HG03558 (cell line): ENCODE measurements around the gene UGT1A1.
"Not testable (repeated sequence)": the region's sequence is repeated elsewhere in the genome, so short reads cannot be mapped to it uniquely, and the experiment has no call there.

ENCODE experiments used
- ATAC-seq: cut with Tn5 transposase; IDR thresholded peaks from one replicate; pipeline ENCODE4 v1.9.1; 2021; ENCODE audit warnings: moderate number of reproducible peaks; ENCODE audit not compliant: unreplicated experiment; ENCODE audit errors: extremely low read depth

UGT1A1 gene

GRCh38 chr2:233760043-233760442 lies at the start of gene UGT1A1:
Gene UGT1A1 (plus strand): TSS chr2:233760270. CDS start chr2:233760288, 18 bp downstream.
- no peak for ATAC-seq

- no peak for ATAC-seq
Measured at GRCh38 chr2:233711312-233712008, 48.6 kb upstream of the UGT1A1 start.

- ATAC-seq = no peak
Measured at GRCh38 chr2:233712611-233713261, 47.3 kb upstream of the UGT1A1 start, which contains the start of gene UGT1A5. Gene UGT1A5 (plus strand): TSS chr2:233712907. CDS start chr2:233712992, 85 bp downstream.

- ATAC-seq = no peak
Measured at GRCh38 chr2:233713262-233713615, 46.8 kb upstream of the UGT1A1 start.

GRCh38 chr2:233714121-233714520 lies 45.9 kb upstream of the UGT1A1 start:
- no peak for ATAC-seq

- ATAC-seq = no peak
Measured at GRCh38 chr2:233718552-233718951, 41.5 kb upstream of the UGT1A1 start, which contains the start of gene UGT1A4. Gene UGT1A4 (plus strand): TSS chr2:233718736. CDS start chr2:233718821, 85 bp downstream.

- ATAC-seq = no peak
Measured at GRCh38 chr2:233728723-233729301, 31.3 kb upstream of the UGT1A1 start, which contains the start of gene UGT1A3. Gene UGT1A3 (plus strand): TSS chr2:233729042. CDS start chr2:233729127, 85 bp downstream.

- ATAC-seq = not testable (repeated sequence)
Measured at GRCh38 chr2:233736868-233737653, 23.0 kb upstream of the UGT1A1 start.

GRCh38 chr2:233740870-233741269 lies 19.2 kb upstream of the UGT1A1 start:
- ATAC-seq = no peak

GRCh38 chr2:233743464-233744259 lies 16.4 kb upstream of the UGT1A1 start:
- ATAC-seq = no peak

GRCh38 chr2:233745073-233745755 lies 14.9 kb upstream of the UGT1A1 start:
- ATAC-seq = no peak

GRCh38 chr2:233745838-233746237 lies 14.2 kb upstream of the UGT1A1 start:
- ATAC-seq = not testable (repeated sequence)

GRCh38 chr2:233746475-233747282 lies 13.4 kb upstream of the UGT1A1 start:
- no peak for ATAC-seq

GRCh38 chr2:233747283-233747544 lies 12.9 kb upstream of the UGT1A1 start:
- no peak for ATAC-seq

- ATAC-seq = not testable (repeated sequence)
Measured at GRCh38 chr2:233750689-233751088, 9.4 kb upstream of the UGT1A1 start.

GRCh38 chr2:233751212-233752009 lies 8.7 kb upstream of the UGT1A1 start:
- not testable (repeated sequence) for ATAC-seq

- no peak for ATAC-seq
Measured at GRCh38 chr2:233754872-233755611, 5.0 kb upstream of the UGT1A1 start.
